ENCODE results near the gene MAP3K5. TPM values are rescaled to one million over a fixed set of nuclear protein-coding genes. Genes with fewer than 3 reads are reported as not detected.

MAP3K5 gene
- total and polyA plus RNA-seq, 9 of the 15 experiments (the other 6 are each of a cell fraction or from before 2014, with no cell fraction given): 2.2 to 13.0 (median 9.9) TPM

- no peak overlapping the region for H3K4me3 ChIP-seq
- peak overlapping the region; percentile 56 for H3K4me2 ChIP-seq (ENCODE audit: insufficient read depth, low read length)
- H3K36me3 ChIP-seq (ENCODE audit: control insufficient read depth, insufficient read depth, low read length): no peaks in the 10 kb centered on the region
- ChIA-PET POLR2A (interaction anchor here (0.7 to 2.0 kb wide), 2 partner anchors 10 to 12 kb away, joined by 3 to 10 read pairs; no protein-coding TSS in a partner anchor), CTCF (ENCODE audit: low intra/inter-chr PET ratio) (no interaction called here)
- H3K27ac ChIP-seq (ENCODE audit: extremely low read depth, low read depth, low read length): peak overlapping the region; percentile 56
- no peaks in the 10 kb centered on the region for H4K20me1 ChIP-seq (replicated peaks; ENCODE audit: control insufficient read depth, insufficient read depth, low read length)
- peak overlapping the region; percentile 18; the same call in 1 of the 2 replicates for H2AFZ ChIP-seq (ENCODE audit: low read depth, low read length)
- no TSS peak for BruUV-seq (replicated peaks)
- no peaks in the 10 kb centered on the region for H3K9me1 ChIP-seq (ENCODE audit: control insufficient read depth, insufficient read depth, low read length)
- ATAC-seq: peak; percentile 84
- WGBS (ENCODE audit: insufficient coverage, low coverage, missing lambda C conversion rate): 7% methylated on average over 9 of the region's 9 CpGs
- peak; percentile 93 for FAIRE-seq
- H3K9ac ChIP-seq (ENCODE audit: insufficient read depth in 1 of 2, low read depth in 2 of 2, low read length in 2 of 2): peak overlapping the region; percentile 17 to 65; a peak in 2 of 4 replicates
- in situ Hi-C loops (cut with MboI) (no loop called here), intact Hi-C loops (cut with micrococcal nuclease) (no loop called here)
- DNase-seq (ENCODE audit: extremely low read depth in 1 of 4, low spot score in 3 of 4): peak in 1 of 4 experiments; percentile 76
- peaks cover 89% of the 10 kb centered on the region for H3K79me2 ChIP-seq (ENCODE audit: control insufficient read depth, insufficient read depth, low read length)
- H3K27me3 ChIP-seq (ENCODE audit: control insufficient read depth in 2 of 2, insufficient read depth in 2 of 2, low read length in 2 of 2): no peaks in the 10 kb centered on the region
- peaks cover 5 to 57% of the 10 kb centered on the region in 2 experiments; a peak in 4 of 5 replicates for H3K4me1 ChIP-seq (replicated peaks in 1 of 2; ENCODE audit: control insufficient read depth in 2 of 2, insufficient read depth in 2 of 2, low read length in 2 of 2)
- H3K9me3 ChIP-seq (replicated peaks; ENCODE audit: control insufficient read depth, insufficient read depth, low read depth, low read length): no peaks in the 10 kb centered on the region
- TF ChIP-seq ETV1 (tag; conservative IDR thresholded peaks at IDR 0.05; ENCODE audit: low read depth) (peak; percentile 76), MAFG (tag; conservative IDR thresholded peaks at IDR 0.05) (no peak), BCLAF1 (IDR thresholded peaks at IDR 0.05; ENCODE audit: borderline replicate concordance in 1 of 2, control insufficient read depth in 1 of 2, low read depth in 2 of 2, low read length in 1 of 2) (no peak), ZNF212 (CRISPR knock-in tag; IDR thresholded peaks at IDR 0.05) (no peak), ZNF398 (CRISPR knock-in tag; IDR thresholded peaks at IDR 0.05) (no peak), EHMT2 (IDR thresholded peaks at IDR 0.05) (no peak)
Observed at GRCh38 chr6:136761227-136761922, 30.9 kb downstream of the MAP3K5 start.
